OCI-LY7 (cell line): ENCODE measurements around the gene GOLGA7B. TPM values are rescaled to one million over a fixed set of nuclear protein-coding genes. Genes with fewer than 3 reads are reported as not detected.

Experiments used
- BruUV-seq: library from RNA; stranded (reverse); fragments of 400-500 nt; replicated peaks from 2 replicates; lab custom pipeline; 2021; lab: Mats Ljungman, UMichigan
- CTCF ChIA-PET: fragments of 300-600 bp; sonication (Branson Sonifier 250); formaldehyde crosslinking; loops from one replicate; lab custom pipeline; 2022; ENCODE audit warnings: antibody characterized with exemption; ENCODE audit not compliant: unreplicated experiment; lab: Charles Lee
- POLR2A ChIA-PET: fragments of 300-600 bp; sonication (Branson Sonifier 250); formaldehyde crosslinking; loops from one replicate; lab custom pipeline; 2022; ENCODE audit warnings: antibody characterized with exemption; lab: Charles Lee
- DNase-seq: peaks from one replicate; pipeline ENCODE4 v3.0.0-alpha.2; 2015; ENCODE audit warnings: low spot score
- H2AFZ ChIP-seq: fragments of 200-600 bp; sonication (generic), shearing (Covaris generic); 2 replicates; pipeline ENCODE4 v1.6.1; 2014; ENCODE audit warnings: mild to moderate bottlenecking, antibody characterized with exemption, low read length, moderate library complexity
- H3K27ac ChIP-seq: fragments of 200-600 bp; sonication (generic); 2 replicates; pipeline ENCODE4 v1.5.1; 2014; ENCODE audit warnings: mixed run types, low read depth, mild to moderate bottlenecking, moderate library complexity, low read length, inconsistent platforms; ENCODE audit not compliant: poor library complexity, severe bottlenecking
- H3K36me3 ChIP-seq: fragments of 200-600 bp; sonication (generic); 2 replicates; pipeline ENCODE4 v1.6.1; 2014; ENCODE audit warnings: mild to moderate bottlenecking, antibody characterized with exemption, low read length, moderate library complexity, mixed read lengths; ENCODE audit not compliant: insufficient read depth
- H3K4me1 ChIP-seq: fragments of 200-600 bp; sonication (generic); 2 replicates; pipeline ENCODE4 v1.5.1; 2014; ENCODE audit warnings: mild to moderate bottlenecking, low read length; ENCODE audit not compliant: insufficient read depth, poor library complexity, severe bottlenecking
- H3K4me2 ChIP-seq: fragments of 200-600 bp; sonication (generic); 2 replicates; pipeline ENCODE4 v1.6.1; 2014; ENCODE audit warnings: mild to moderate bottlenecking, low read length
- H3K4me3 ChIP-seq: fragments of 200-600 bp; sonication (generic); 2 replicates; pipeline ENCODE4 v1.5.1; 2014; ENCODE audit warnings: mild to moderate bottlenecking, low read depth, low read length; ENCODE audit not compliant: poor library complexity, severe bottlenecking
- H3K79me2 ChIP-seq: fragments of 200-600 bp; sonication (generic); 2 replicates; pipeline ENCODE4 v1.6.1; 2016; ENCODE audit warnings: low read depth, mild to moderate bottlenecking, low read length, moderate library complexity, mixed read lengths; ENCODE audit not compliant: insufficient read depth
- H3K9me2 ChIP-seq: fragments of 200-600 bp; sonication (generic); 2 replicates; pipeline ENCODE4 v1.6.1; 2016; ENCODE audit warnings: mild to moderate bottlenecking, low read length, mixed read lengths; ENCODE audit not compliant: insufficient read depth
- H3K9me3 ChIP-seq: fragments of 200-600 bp; sonication (generic); 2 replicates; pipeline ENCODE4 v1.6.1; 2014; ENCODE audit warnings: mild to moderate bottlenecking, mixed run types, low read length, mixed read lengths
- H4K20me1 ChIP-seq: fragments of 200-600 bp; sonication (generic); 2 replicates; pipeline ENCODE4 v1.6.1; 2014; ENCODE audit warnings: mild to moderate bottlenecking, antibody characterized with exemption, low read length, moderate library complexity, mixed read lengths; ENCODE audit not compliant: insufficient read depth
- CTCF ChIP-seq: fragments of 200-600 bp; sonication (generic); conservative IDR thresholded peaks from 2 replicates; pipeline ENCODE4 v1.5.1; 2014; ENCODE audit warnings: mild to moderate bottlenecking, antibody characterized with exemption, low read length, moderate library complexity, mixed read lengths
- EZH2phosphoT487 ChIP-seq: fragments of 200-600 bp; sonication (generic); IDR thresholded peaks from 2 replicates; pipeline ENCODE4 v1.6.1; 2018; ENCODE audit warnings: low read depth, borderline replicate concordance, mild to moderate bottlenecking, mixed run types, antibody characterized with exemption, low read length, moderate library complexity, mixed read lengths
- intact Hi-C: fragments of 100-400 bp; cut with micrococcal nuclease; formaldehyde crosslinking; loops from one replicate; pipeline ENCODE4 v1.10.0; 2022; ENCODE audit not compliant: unreplicated experiment
- total RNA-seq, 2 experiments: library from RNA; depleted of rRNA in 1 of 2; stranded (reverse); fragments of >200 nt in 1 of 2; shearing (Covaris generic) in 1 of 2; gene quantifications; 2 replicates each; pipeline ENCODE4 v1.2.3, GENCODE V29; 2014 to 2022

Gene GOLGA7B
- total RNA-seq, 2 experiments from 2014 or later = 0.08 to 0.09 TPM

GRCh38 chr10:97901381-97901780, 51.7 kb downstream of the GOLGA7B start:
- Histone ChIP-seq H3K4me1 (no peaks in the 10 kb centered on the region), H3K4me3 (no peak overlapping the region), H3K4me2 (no peak overlapping the region), H3K9me2 (no peaks in the 10 kb centered on the region), H3K36me3 (no peaks in the 10 kb centered on the region), H3K9me3 (no peaks in the 10 kb centered on the region), H4K20me1 (no peaks in the 10 kb centered on the region), H2AFZ (no peak overlapping the region), H3K79me2 (no peaks in the 10 kb centered on the region), H3K27ac (no peak overlapping the region)
- DNase-seq = no peak
- TF ChIP-seq EZH2phosphoT487 = no peak
- no peak for TF ChIP-seq CTCF
- BruUV-seq = no TSS peak
- ChIA-PET POLR2A (no interaction called here), CTCF (no interaction called here)
- intact Hi-C loops = no loop called here

- TF ChIP-seq CTCF (no peak), EZH2phosphoT487 (no peak)
- POLR2A ChIA-PET = interaction anchor here (0.8 kb wide), 1 partner anchor 9 kb away, joined by 3 read pairs; no protein-coding TSS in a partner anchor
- DNase-seq = no peak
- CTCF ChIA-PET = no interaction called here
- Histone ChIP-seq H3K4me3 (no peak overlapping the region), H3K79me2 (no peaks in the 10 kb centered on the region), H2AFZ (no peak overlapping the region), H3K9me3 (no peaks in the 10 kb centered on the region), H3K27ac (no peak overlapping the region), H4K20me1 (no peaks in the 10 kb centered on the region), H3K9me2 (no peaks in the 10 kb centered on the region), H3K4me1 (no peaks in the 10 kb centered on the region), H3K36me3 (no peaks in the 10 kb centered on the region), H3K4me2 (no peak overlapping the region)
- BruUV-seq = no TSS peak
- intact Hi-C loops = no loop called here
Observed at GRCh38 chr10:97903128-97904017, 53.7 kb downstream of the GOLGA7B start.

GRCh38 chr10:97904018-97904381, 54.4 kb downstream of the GOLGA7B start:
- Histone ChIP-seq H3K4me1 (no peaks in the 10 kb centered on the region), H3K36me3 (no peaks in the 10 kb centered on the region), H3K79me2 (no peaks in the 10 kb centered on the region), H3K4me3 (no peak overlapping the region), H4K20me1 (no peaks in the 10 kb centered on the region), H2AFZ (no peak overlapping the region), H3K9me3 (no peaks in the 10 kb centered on the region), H3K27ac (no peak overlapping the region), H3K4me2 (no peak overlapping the region), H3K9me2 (no peaks in the 10 kb centered on the region)
- intact Hi-C loops = no loop called here
- no TSS peak for BruUV-seq
- CTCF ChIA-PET = no interaction called here
- POLR2A ChIA-PET = interaction anchor here (0.5 kb wide), 1 partner anchor 1161 kb away, joined by 3 read pairs; no protein-coding TSS in a partner anchor
- TF ChIP-seq EZH2phosphoT487 = no peak
- DNase-seq = no peak
